HG03520 (cell line): Measurements from ENCODE around the gene IQSEC1.

Experiments
- ATAC-seq: cut with Tn5 transposase; IDR thresholded peaks from one replicate; pipeline ENCODE4 v1.9.1; 2021; ENCODE audit warnings: mild to moderate bottlenecking, moderate library complexity; ENCODE audit not compliant: unreplicated experiment

IQSEC1 gene

GRCh38 chr3:12975748-12976522 is 97.3 kb downstream of the IQSEC1 start:
- ATAC-seq = no peak

DNA sequence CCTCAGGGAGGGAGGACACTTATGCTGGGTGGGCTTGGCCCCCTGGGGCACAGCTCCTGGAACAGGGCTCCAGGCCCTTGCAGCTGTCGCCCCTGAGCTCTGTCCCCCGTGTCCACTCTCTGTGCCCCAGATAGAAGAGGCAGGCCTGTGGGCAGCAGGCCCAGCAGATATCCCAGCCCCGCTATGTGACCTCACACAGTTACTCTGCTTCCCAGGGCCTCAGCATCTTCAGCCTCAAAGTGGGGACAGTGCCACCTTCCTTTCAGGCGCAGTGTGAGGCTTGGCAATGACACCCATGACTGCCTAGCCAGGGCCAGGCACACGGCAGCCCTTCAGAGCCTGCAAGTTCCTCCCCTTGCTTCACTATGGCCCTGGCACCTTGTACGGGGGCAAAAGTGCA is 98.4 kb downstream of the IQSEC1 start:
- no peak for ATAC-seq

DNA sequence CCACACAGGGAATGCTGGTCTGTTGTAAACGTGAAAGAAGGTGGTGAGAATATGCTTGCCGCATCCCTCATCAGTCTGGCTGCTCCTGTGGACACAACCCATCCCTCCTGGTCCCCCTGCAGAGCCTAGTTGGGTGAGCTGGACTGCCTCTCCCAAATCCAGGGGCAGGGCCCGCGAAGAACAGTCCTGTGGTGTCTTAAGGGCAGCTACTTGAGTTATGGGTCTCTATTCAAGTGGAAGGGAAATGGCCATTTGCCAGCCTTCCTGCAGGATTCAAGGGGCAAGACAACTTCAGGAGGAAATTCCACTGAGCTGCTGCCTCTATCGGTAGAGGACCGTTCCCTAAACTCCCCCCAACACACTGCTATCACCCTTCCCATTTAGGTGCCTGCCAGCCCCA is 98.9 kb downstream of the IQSEC1 start:
- no peak for ATAC-seq

DNA sequence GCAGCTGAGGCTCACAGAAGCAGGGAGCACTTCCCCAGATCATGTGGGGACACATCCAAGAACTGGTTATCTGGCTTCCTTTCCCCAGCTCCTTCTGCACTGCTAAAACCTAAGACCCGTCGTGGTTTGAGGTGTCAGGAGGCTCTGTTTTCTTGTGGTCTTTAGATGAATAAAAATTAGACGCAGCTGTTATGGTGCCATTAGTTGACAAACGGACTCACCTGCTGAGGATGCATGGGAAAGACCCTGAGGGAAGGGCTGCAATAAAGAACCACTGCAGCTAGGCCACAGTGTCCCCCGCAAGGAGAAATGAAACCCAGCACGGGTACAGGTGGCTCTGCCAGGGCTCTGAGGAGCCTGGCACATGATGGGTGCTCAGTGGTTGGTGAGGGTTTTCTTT is 99.4 kb downstream of the IQSEC1 start:
- no peak for ATAC-seq

DNA sequence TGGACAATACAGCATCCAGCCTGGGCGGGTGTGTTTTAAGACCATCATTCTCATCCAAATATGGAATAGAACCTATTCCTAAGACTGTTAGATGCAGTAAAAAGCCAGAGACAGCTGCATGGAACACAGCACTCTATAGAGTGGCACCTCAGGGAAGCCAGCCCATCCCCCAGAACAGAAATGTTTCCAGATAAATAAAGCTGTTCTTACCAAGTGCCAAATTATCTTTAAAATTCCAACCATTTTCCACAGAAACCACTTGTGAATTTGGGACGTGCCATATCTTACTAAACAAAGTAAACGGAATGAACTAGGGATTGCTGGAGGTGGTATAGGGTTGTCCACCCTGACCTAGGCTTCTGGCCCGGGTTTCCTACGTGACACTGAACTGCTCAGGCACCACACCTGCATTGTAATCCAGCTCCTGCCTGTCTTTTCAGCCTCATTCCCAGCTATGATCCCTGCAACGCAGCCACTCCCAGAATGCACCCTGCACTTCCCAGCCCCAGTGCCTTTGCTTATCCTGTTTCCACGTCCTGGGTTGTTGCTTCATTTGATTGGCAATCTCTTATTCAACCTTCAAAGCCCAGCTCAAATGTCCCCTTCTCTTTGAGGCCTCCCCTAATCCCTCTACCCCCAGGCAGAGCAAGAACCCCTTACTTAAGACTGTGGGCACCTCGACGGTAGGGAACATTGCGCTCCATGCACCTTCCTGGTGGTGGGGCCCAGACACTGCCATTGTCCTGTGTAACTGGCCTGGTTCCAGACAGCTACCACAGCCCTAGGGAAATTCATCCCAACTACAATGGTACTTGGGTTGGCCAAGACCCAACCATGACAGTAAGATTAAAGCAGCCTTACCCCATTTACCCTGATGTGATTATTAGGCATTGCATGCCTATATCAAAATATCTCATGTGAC is 100.2 kb downstream of the IQSEC1 start:
- no peak for ATAC-seq

DNA sequence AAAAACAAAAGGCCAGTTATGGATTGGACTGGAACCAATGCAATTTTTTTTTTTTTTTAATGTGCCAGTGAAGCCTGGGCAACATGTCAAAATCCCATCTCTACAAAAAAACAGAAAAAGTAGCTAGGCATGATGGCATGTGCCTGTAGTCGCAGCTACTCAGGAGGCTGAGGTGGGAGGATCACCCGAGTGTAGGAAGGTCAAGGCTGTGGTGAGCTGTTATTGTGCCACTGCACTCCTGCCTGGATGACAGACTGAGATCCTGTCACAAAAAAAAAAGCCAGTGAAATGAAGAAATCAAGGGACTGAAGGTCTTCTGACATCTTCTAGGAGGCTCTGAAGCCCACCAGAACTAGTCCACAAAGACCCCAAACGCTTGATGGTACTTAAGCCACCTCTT is 101.2 kb downstream of the IQSEC1 start:
- ATAC-seq = no peak

DNA sequence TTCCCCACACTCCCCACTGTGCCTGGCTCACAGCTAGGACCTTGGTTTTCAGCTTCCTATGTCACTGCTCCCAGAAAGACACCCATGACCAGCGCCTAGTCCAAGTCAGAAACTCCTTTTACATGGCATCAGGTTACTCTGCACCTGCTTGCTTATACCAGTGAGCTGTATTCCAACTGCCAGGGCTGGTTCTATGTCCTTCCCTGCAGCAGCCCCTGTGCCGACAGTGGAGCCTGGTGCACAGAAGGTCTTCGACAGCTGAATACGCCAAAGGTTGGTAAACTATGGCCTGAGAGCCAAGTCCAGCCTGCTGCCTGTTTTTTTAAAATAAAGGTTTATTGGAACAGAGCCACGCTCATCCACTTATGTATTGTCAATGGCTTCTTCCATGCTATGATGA is 102.5 kb downstream of the IQSEC1 start:
- ATAC-seq = no peak

DNA sequence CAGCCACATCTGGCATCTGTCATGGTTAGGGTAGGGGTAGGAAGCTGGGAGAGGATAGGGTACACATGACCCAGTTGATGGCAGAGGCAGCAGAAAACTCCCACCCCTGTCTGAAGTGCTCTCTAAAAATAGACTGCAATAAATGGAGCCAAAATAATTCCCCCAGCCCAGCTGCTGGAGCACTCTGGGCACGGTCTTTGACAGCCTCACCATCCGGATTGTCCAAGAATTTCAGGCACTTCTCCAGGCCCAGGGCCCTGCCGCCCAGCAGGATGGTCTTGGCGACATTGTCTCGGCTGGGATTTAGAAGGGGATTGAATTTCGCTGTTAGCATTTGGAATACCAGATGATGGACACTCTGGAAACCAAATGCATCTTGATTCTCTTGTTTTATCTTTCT is 103.7 kb downstream of the IQSEC1 start:
- ATAC-seq = no peak

DNA sequence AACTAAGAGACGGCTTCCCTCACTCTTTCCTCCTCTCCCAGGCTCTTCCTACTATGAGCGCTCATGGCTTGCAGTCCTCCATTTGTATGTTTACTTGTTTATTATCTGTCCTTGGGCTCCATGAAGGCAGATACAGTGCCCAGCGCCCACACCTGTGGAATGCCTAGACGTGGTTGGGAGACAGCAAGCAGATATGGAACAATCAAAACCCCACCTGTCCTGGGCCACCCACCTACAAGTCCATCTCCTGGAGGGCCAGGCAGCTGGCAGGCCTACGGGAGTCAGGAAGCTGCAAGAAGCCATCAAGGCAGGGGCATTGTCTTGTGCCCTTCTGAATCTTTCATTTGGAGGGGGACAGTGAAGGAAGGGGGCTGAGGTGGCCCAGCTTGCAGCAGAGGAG is 104.7 kb downstream of the IQSEC1 start:
- ATAC-seq = no peak

DNA sequence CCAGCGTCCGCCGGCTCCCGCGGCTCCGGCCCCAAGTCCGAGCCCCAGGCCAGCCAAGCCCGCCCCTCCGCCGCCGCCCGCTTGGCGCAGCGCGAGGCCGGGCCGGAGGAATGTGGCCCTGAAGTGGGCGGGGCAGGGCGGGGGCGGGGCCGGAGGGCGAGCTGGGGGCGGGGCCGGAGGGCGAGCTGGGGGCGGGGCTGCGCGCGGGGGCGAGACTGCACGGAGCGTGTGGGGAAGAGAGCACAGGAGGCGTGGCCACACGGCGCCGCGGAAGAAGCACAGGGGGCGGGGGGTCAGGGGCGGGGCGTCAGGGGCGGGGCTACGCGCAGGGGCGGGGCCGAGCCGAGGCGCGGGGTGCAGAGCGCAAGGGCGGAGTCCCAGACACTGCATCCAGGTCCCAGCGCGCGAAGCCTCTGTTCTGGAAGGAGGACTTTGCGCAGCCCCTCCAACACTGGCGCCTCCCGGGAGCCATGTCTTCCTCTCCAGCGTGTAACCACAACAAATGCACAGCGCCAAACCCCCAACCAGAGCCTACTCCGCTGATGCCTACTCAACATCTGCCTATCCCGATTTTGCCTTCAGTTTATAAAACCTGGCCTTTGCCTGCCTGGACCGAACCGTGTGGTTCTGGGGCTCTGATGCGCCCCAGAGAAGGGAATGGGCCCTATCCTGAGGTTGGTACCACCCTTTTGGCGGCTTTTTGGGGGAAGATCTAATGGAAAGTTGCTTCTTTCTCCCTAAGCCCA is 105.5 kb downstream of the IQSEC1 start:
- peak; percentile 70 for ATAC-seq

- peak; percentile 14 for ATAC-seq
Observed at GRCh38 chr3:12966847-12967605, 106.2 kb downstream of the IQSEC1 start.

- no peak for ATAC-seq
Observed at GRCh38 chr3:12965999-12966846, 107.0 kb downstream of the IQSEC1 start.

DNA sequence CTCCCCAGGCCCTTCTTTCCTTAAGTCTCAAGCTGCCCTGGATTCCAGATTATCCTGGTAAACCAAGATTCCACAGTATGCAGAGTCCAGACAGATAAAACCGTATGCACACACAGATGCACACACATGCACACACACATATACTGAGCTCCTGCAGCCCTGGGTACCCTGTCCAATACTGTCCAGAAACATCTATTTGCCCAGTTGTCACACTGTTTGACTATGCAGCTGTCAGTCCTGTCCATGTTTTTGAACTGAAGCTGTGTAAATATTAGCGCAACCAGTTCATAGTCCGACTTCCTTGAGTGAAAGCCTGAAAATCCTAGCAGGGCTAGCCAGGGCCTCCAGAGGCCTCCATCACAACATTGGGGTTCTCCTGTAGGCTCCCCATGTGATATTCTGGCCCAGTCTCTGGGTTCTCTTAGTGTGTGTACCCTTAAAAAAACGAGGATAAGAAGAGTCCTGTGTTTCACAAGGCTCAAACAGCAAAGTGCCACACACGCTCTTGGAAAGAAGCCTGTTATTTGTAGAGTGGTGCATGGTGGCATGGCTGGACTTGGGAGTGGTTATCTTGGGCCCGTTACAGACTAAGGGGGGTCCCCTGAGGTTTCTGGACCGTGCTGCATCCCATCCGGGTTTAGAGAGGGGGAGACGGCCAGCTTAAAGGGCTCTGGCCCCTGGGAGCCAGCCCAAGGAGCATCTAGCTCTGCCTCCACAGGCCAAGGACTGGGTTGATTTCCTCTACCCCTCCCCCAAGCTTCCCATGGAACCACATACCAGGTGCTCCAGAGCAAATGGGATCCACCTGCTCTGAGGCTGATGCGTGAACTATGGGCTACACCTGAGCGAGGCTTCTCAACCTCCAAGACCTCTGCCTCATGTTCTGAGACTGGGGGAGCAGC is 108.3 kb downstream of the IQSEC1 start:
- no peak for ATAC-seq

- no peak for ATAC-seq
Observed at GRCh38 chr3:12963922-12964701, 109.1 kb downstream of the IQSEC1 start.

- no peak for ATAC-seq
Observed at GRCh38 chr3:12963231-12963896, 109.9 kb downstream of the IQSEC1 start.

DNA sequence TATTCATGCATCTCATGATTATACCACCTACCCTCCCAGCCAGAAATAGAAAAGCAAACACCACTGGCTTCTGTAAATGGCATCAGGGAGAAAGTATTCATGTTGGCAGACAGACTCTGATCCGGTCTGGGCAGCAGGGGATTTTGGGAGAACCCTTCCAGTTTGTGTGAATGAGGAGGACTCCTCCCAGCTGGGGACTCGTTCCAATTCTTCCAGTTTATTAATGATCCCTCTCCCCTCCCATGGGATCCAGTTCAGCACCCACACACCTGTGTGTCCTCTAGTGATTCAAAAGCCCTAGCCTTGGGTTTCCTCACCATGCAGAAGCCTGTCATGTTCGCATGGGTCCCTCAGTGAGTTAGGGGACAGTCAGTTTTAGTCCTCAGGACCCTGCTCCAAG is 110.9 kb downstream of the IQSEC1 start:
- ATAC-seq = no peak

DNA sequence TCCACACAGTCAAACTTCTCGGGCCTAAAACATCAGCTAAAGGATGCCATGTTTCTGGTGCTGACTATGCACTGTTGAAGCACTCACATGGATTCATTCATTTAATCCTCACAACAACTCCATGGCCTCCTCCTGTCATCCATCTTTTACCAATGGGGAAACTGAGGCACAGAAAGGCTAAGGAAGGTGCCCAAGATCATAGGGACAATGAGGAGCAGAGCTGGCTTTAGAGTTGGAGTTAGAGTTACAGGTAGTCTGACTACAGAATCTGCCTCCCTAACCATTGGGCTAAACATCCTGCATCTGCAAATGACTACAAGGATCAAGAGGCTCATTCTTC is 111.6 kb downstream of the IQSEC1 start:
- no peak for ATAC-seq
